PC-9 (cell line): ENCODE measurements around the gene CTBP2. TPM values are rescaled to one million over a fixed set of nuclear protein-coding genes. Genes with fewer than 3 reads are reported as not detected.

Experiments
- BruUV-seq: library from RNA; stranded (reverse); fragments of 400-500 nt; replicated peaks from 2 replicates; lab custom pipeline; 2021; lab: Mats Ljungman, UMichigan
- CTCF ChIA-PET: fragments of 300-600 bp; sonication (Branson Sonifier 250); formaldehyde crosslinking; loops from one replicate; lab custom pipeline; 2022; ENCODE audit warnings: antibody characterized with exemption; lab: Charles Lee
- POLR2A ChIA-PET: fragments of 300-600 bp; sonication (Branson Sonifier 250); formaldehyde crosslinking; loops from one replicate; lab custom pipeline; 2022; ENCODE audit warnings: antibody characterized with exemption; ENCODE audit not compliant: unreplicated experiment; lab: Charles Lee
- DNase-seq, 2 experiments: peaks; one replicate each; pipeline versions ENCODE4 v3.0.0 to v3.0.0-alpha.2; 2015 to 2022; ENCODE audit warnings: mixed read lengths in 1 of 2
- H2AFZ ChIP-seq: fragments of 200-600 bp; sonication (generic); 2 replicates; pipeline ENCODE4 v1.8.1; 2017; ENCODE audit warnings: antibody characterized with exemption
- H3F3A ChIP-seq: fragments of 200-600 bp; sonication (generic); 2 replicates; pipeline ENCODE4 v1.8.1; 2017; ENCODE audit warnings: antibody characterized with exemption, mild to moderate bottlenecking, low read depth; ENCODE audit not compliant: insufficient read depth
- H3K27ac ChIP-seq: fragments of 200-600 bp; sonication (generic); 2 replicates; pipeline ENCODE4 v1.6.1; 2016; ENCODE audit warnings: mixed run types
- H3K27me3 ChIP-seq: fragments of 200-600 bp; sonication (generic); 2 replicates; pipeline ENCODE4 v1.6.1; 2016; ENCODE audit warnings: low read depth, mixed run types; ENCODE audit not compliant: insufficient read depth
- H3K36me3 ChIP-seq: fragments of 200-600 bp; sonication (generic); 2 replicates; pipeline ENCODE4 v1.6.1; 2016; ENCODE audit warnings: low read depth, mixed run types
- H3K4me1 ChIP-seq: fragments of 200-600 bp; sonication (generic); replicated peaks from 2 replicates; pipeline ENCODE4 v1.6.1; 2016; ENCODE audit warnings: mixed run types; ENCODE audit not compliant: insufficient read depth
- H3K4me2 ChIP-seq: fragments of 200-600 bp; sonication (generic); 2 replicates; pipeline ENCODE4 v1.6.1; 2017; ENCODE audit warnings: mixed run types
- H3K4me3 ChIP-seq: fragments of 200-600 bp; sonication (generic); 2 replicates; pipeline ENCODE4 v1.6.1; 2016; ENCODE audit warnings: mixed run types
- H3K79me2 ChIP-seq: fragments of 200-600 bp; sonication (generic); 2 replicates; pipeline ENCODE4 v1.6.1; 2017; ENCODE audit warnings: low read depth, mixed run types
- H3K9me2 ChIP-seq: fragments of 200-600 bp; sonication (generic); 2 replicates; pipeline ENCODE4 v1.8.1; 2017; ENCODE audit warnings: mild to moderate bottlenecking; ENCODE audit not compliant: insufficient read depth
- H3K9me3 ChIP-seq: fragments of 200-600 bp; sonication (generic); 2 replicates; pipeline ENCODE4 v1.8.1; 2016; ENCODE audit warnings: low read depth; ENCODE audit not compliant: insufficient read depth
- H4K20me1 ChIP-seq: fragments of 200-600 bp; sonication (generic); 2 replicates; pipeline ENCODE4 v1.8.1; 2017; ENCODE audit not compliant: insufficient read depth
- CTCF ChIP-seq: fragments of 200-600 bp; sonication (generic); conservative IDR thresholded peaks from 2 replicates; pipeline ENCODE4 v1.6.1; 2017; ENCODE audit warnings: mixed run types, antibody characterized with exemption, mild to moderate bottlenecking, moderate library complexity
- EZH2 ChIP-seq: fragments of 200-600 bp; sonication (generic); IDR thresholded peaks from 2 replicates; pipeline ENCODE4 v1.8.0; 2017; ENCODE audit warnings: antibody characterized with exemption, low read depth
- intact Hi-C: fragments of 100-400 bp; cut with micrococcal nuclease; formaldehyde crosslinking; loops from one replicate; pipeline ENCODE4 v1.10.0; 2022; ENCODE audit not compliant: unreplicated experiment
- total RNA-seq: library from RNA; stranded (reverse); gene quantifications from 2 replicates; pipeline ENCODE4 v1.2.3, GENCODE V29; 2021

The CTBP2 gene
- total RNA-seq, 1 experiment from 2014 or later = 60.5 TPM

- H4K20me1 ChIP-seq = peaks cover 65% of the 10 kb centered on the region
- H3K27ac ChIP-seq = no peak overlapping the region
- intact Hi-C loops = no loop called here
- no peaks in the 10 kb centered on the region for H3K27me3 ChIP-seq
- CTCF ChIA-PET = no interaction called here
- H3F3A ChIP-seq = no peaks in the 10 kb centered on the region; the same call in 1 of the 2 replicates
- H2AFZ ChIP-seq = no peak overlapping the region
- H3K36me3 ChIP-seq = 0 out of 2 replicates have a peak, but pooled peaks cover 3% of the 10 kb centered on the region
- POLR2A ChIA-PET = no interaction called here
- no peak overlapping the region for H3K4me2 ChIP-seq
- H3K9me2 ChIP-seq = no peaks in the 10 kb centered on the region
- no peak for DNase-seq
- TF ChIP-seq CTCF (no peak), EZH2 (no peak)
- H3K79me2 ChIP-seq = peaks cover 97% of the 10 kb centered on the region
- BruUV-seq = no TSS peak
- H3K4me3 ChIP-seq = no peak overlapping the region
- H3K4me1 ChIP-seq = no peaks in the 10 kb centered on the region
- H3K9me3 ChIP-seq = no peaks in the 10 kb centered on the region
These were observed 29.4 kb downstream of the CTBP2 start for GRCh38 chr10:125130916-125131315.

- H3K79me2 ChIP-seq = peaks cover 97% of the 10 kb centered on the region
- intact Hi-C loops = no loop called here
These were observed 30.1 kb downstream of the CTBP2 start for GRCh38 chr10:125130260-125130659.

GRCh38 chr10:125129076-125129458 lies 31.3 kb downstream of the CTBP2 start:
- intact Hi-C loops = loop anchor here (1.0 to 2.0 kb wide), 2 partner anchors 18 to 64 kb away; no protein-coding TSS in a partner anchor
- H3K4me2 ChIP-seq = no peak overlapping the region
- H3K9me2 ChIP-seq = no peaks in the 10 kb centered on the region
- BruUV-seq = no TSS peak
- H3K36me3 ChIP-seq = 0 out of 2 replicates have a peak, but pooled peaks cover 3% of the 10 kb centered on the region
- peaks cover 6% of the 10 kb centered on the region; the same call in 1 of the 2 replicates for H3F3A ChIP-seq
- H2AFZ ChIP-seq = no peak overlapping the region
- no peaks in the 10 kb centered on the region for H3K9me3 ChIP-seq
- no peak overlapping the region for H3K4me3 ChIP-seq
- DNase-seq = peak in 1 of 2 experiments; percentile 11
- ChIA-PET POLR2A (no interaction called here), CTCF (no interaction called here)
- peaks cover 93% of the 10 kb centered on the region for H3K79me2 ChIP-seq
- no peak for TF ChIP-seq EZH2
- no peak for TF ChIP-seq CTCF
- no peak overlapping the region for H3K27ac ChIP-seq
- peaks cover 64% of the 10 kb centered on the region for H4K20me1 ChIP-seq
- H3K27me3 ChIP-seq = no peaks in the 10 kb centered on the region
- peaks cover 3% of the 10 kb centered on the region for H3K4me1 ChIP-seq

More at GRCh38 chr10:125130260-125130659, 30.1 kb downstream of the CTBP2 start:
- no peak for DNase-seq
- TF ChIP-seq CTCF = no peak
- no peak for TF ChIP-seq EZH2
- no peaks in the 10 kb centered on the region for H3K27me3 ChIP-seq
- no peaks in the 10 kb centered on the region for H3K4me1 ChIP-seq
- H3F3A ChIP-seq = peaks cover under 1% of the 10 kb centered on the region; the same call in 1 of the 2 replicates
- H2AFZ ChIP-seq = no peak overlapping the region
- peaks cover 65% of the 10 kb centered on the region for H4K20me1 ChIP-seq
- H3K4me3 ChIP-seq = no peak overlapping the region
- CTCF ChIA-PET = no interaction called here
- no peaks in the 10 kb centered on the region for H3K9me2 ChIP-seq
- 0 out of 2 replicates have a peak, but pooled peaks cover 3% of the 10 kb centered on the region for H3K36me3 ChIP-seq
- H3K27ac ChIP-seq = no peak overlapping the region
- POLR2A ChIA-PET = interaction anchor here (0.6 kb wide), 1 partner anchor 91 kb away, joined by 3 read pairs; no protein-coding TSS in a partner anchor
- H3K4me2 ChIP-seq = no peak overlapping the region
- no TSS peak for BruUV-seq
- H3K9me3 ChIP-seq = no peaks in the 10 kb centered on the region
